Cardiac fibroblast (primary cell): Measurements from ENCODE around the gene RSKR.
"Not testable (repeated sequence)": the region's sequence is repeated elsewhere in the genome, so short reads cannot be mapped to it uniquely, and the experiment has no call there.

Source experiments
- DNase-seq, 2 donors: peaks; one replicate each; pipeline versions ENCODE4 v3.0.0 to v3.0.0-alpha.2; 2010; ENCODE audit warnings: low read depth in 2 of 2
- H3K4me3 ChIP-seq, 2 donors: replicated peaks in 1 of 2; 1 replicate in 1 of 2; 2 replicates in 1 of 2; pipeline ENCODE4 v1.5.1; 2011; ENCODE audit warnings: low read depth in 2 of 2, low read length in 2 of 2, mild to moderate bottlenecking in 2 of 2, moderate library complexity in 1 of 2
- TF ChIP-seq, protein P1 (sequence below): IDR thresholded peaks from one replicate; pipeline ENCODE4 v1.5.1; 2011; ENCODE audit warnings: low read depth, mild to moderate bottlenecking, low read length, inconsistent platforms

The RSKR gene

DNA sequence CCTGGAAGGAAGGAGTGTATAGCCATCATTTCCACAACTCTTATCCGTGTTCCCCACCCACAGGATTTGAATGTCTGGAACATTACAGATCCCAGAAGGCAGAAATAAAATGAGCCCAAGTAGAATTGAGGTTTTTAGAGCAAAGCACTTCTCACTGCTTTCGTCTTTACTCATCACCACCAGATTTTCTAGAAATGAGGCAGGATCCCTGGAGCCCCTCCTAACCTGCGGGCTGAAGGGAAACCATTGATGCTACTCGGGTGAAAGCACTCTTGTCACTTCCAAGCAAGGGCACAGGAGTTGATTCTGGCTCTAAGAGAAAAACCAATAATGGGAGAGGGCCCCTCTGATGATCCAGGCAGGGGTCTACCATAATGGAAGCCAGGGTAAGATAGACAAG lies 34.5 kb downstream of the RSKR start:
- TF ChIP-seq, protein P1, sequence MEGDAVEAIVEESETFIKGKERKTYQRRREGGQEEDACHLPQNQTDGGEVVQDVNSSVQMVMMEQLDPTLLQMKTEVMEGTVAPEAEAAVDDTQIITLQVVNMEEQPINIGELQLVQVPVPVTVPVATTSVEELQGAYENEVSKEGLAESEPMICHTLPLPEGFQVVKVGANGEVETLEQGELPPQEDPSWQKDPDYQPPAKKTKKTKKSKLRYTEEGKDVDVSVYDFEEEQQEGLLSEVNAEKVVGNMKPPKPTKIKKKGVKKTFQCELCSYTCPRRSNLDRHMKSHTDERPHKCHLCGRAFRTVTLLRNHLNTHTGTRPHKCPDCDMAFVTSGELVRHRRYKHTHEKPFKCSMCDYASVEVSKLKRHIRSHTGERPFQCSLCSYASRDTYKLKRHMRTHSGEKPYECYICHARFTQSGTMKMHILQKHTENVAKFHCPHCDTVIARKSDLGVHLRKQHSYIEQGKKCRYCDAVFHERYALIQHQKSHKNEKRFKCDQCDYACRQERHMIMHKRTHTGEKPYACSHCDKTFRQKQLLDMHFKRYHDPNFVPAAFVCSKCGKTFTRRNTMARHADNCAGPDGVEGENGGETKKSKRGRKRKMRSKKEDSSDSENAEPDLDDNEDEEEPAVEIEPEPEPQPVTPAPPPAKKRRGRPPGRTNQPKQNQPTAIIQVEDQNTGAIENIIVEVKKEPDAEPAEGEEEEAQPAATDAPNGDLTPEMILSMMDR = no peak
- H3K4me3 ChIP-seq = no peak overlapping the region
- DNase-seq = no peak

DNA sequence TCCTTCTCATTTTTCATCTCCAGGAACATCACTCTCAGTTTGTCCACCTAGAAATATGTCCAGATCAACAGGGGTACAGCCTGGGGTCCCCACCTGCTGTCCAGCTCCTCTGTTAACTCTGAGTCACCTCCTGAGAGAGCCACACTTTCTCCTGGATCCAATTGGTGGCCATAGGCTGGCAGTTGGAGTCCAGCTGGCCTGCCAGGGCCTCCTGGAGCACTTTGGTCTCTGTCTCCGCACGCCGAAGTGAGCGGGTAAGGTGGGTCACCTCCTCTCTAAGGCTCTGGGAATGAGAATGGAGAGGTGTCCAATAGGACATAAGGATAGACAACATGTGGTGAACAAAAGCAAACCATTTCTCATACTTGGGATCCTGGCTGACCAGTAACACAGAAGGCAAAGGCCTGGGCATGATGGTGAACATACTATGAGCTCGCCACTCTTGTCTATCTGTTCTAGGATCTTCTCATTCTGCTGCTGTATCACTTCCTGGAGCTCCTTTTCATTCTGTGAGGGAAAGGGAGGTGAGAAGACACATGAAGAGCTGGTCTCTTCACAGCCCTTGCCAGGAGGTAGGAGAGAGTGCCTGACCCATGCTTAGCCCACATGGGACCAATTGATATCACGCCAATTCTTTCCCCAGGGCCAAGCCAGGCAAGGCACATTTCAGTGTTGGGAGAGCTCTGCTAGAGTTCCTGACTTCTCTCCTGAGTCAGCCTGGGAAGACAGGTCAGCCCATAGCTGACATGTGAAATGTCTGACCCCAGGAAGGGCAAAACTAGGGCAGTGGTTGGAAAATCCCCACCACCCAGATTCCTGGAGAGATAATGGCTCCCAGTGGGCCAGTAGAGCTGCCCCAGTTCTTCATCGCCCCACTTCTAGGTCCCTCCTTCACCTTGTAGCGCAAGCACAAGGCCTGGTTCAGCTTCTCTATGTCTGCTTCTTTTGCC lies 35.5 kb downstream of the RSKR start:
- TF ChIP-seq, protein P1 = no peak
- no peak overlapping the region for H3K4me3 ChIP-seq
- no peak for DNase-seq

DNA sequence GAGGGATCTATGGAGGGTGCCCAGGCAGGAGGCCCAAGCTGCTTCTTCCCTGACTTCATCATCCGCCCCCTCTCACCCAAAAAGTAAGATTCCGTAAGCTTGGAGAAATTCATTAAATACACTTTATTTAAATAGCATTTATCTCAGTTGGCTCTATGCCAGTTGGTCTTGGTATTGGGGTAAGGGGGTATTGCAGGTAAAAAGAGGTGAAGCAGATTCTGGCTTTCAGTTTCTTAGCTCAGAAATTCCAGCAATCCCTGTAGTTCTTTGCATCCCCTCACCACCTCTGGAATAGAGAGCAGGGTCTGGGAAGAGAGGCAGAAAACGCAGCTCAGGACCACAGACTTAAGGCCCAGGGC lies 36.5 kb downstream of the RSKR start:
- TF ChIP-seq, protein P1 = no peak
- H3K4me3 ChIP-seq = no peak overlapping the region
- DNase-seq = no peak

DNA sequence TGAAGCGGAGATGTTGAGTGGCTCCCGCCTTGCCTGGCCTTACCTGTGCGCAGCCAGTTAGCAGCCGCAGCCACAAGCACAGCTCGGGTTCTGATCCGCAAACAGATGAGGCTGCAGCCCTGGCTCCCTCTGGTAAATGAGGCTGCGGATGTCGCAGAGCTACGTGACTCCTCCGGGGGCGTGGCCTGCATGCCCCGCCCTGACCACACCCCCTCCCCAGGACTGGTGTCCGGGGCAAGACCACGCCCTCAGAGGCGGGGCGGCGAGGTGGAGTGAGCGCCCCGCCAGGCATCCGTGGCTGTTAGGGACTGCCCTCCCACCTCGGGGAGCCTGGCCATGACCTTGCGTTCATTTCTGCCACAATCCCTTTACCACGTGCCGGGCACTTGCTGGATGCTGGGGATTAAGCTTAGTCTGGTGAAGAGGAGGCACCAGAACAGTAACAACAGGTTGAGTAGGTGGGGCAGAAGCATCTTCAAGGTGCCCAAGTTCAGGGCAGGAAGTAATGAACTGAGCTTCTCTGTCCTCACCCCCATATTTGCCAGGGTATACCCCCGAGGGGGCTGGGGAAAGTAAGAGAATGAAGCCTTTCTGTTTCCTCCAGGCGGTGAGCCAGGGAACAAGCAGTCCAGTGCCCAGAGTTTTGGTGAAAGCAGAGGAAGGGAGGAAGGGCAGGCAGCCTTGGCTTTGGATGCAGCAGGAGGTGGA lies 37.1 kb downstream of the RSKR start, which contains the start of gene ALDOC:
Gene ALDOC, minus strand, starts transcription at position 138 of the 708 bp plus-strand sequence. CDS start 1,363 bp downstream, outside the sequence.
- DNase-seq = peak; percentile 90 to 96

DNA sequence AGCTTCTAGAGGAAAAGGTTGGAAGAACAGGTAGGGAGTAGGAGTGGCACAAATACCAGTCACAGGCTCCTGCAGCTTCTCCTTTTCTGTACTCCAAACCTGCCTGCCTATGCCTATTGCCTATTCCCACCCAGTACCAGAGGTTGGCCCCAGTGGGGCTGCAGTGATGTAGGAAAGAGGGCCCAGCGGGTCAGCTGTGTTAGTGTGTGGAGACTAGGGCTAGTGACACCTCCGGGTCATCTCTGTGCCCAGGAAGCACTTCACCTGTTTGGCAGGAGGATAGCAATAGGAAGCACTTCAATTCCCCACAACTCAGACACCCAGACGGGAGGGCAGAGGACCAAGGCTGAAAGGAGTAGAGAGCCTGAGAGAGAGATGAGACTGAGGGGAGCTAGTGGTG lies 38.0 kb downstream of the RSKR start:
- peak overlapping the region in 1 of 2 donors; percentile 32 for H3K4me3 ChIP-seq
- not testable (repeated sequence) for DNase-seq

More for the DNA sequence above, 37.1 kb downstream of the RSKR start, which contains the start of gene ALDOC:
- TF ChIP-seq, protein P1 = no peak
- H3K4me3 ChIP-seq = peak within 1 kb of the TSS; percentile 38 to 47

DNA sequence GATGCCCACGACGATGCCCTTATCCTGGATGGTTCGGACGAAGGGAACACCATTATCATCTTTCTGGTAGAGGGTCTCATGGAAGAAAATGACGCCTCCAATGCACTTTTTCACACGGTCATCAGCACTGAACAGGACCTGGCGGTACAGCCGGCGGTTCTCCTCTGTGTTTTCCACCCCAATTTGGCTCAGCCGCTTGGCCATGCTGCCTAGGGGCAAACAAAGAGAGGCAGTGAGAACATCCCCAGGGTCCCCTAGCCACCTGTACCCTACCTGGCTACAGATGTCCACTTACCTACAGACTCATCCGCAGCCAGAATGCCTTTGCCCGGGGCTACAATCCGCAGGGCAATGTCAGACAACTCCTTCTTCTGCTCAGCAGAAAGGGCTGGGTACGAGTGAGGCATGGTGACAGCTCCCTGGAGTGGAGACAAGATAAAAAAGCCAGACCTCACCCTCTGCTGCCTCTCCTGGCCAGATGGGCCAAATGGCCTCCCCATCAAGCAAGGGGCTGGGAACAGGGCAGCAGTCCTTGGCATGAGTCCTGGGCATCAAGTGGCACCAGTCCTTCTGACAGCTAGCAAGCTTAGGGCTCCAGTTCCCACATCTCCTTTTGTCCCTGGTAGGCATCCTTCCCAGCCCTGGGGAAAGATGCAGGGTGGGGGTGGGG lies 38.7 kb downstream of the RSKR start:
- TF ChIP-seq, protein P1 = no peak
- H3K4me3 ChIP-seq = no peak overlapping the region
- DNase-seq = peak in 1 of 2 donors; percentile 23
